ENCODE measurements around the gene CDK8. TPM values are rescaled to one million over a fixed set of nuclear protein-coding genes. Genes with fewer than 3 reads are reported as not detected.

Gene CDK8
- total and polyA plus RNA-seq, 9 of the 15 experiments (the other 6 are each of a cell fraction or from before 2014, with no cell fraction given): 11.3 to 33.7 (median 20.3) TPM

DNA sequence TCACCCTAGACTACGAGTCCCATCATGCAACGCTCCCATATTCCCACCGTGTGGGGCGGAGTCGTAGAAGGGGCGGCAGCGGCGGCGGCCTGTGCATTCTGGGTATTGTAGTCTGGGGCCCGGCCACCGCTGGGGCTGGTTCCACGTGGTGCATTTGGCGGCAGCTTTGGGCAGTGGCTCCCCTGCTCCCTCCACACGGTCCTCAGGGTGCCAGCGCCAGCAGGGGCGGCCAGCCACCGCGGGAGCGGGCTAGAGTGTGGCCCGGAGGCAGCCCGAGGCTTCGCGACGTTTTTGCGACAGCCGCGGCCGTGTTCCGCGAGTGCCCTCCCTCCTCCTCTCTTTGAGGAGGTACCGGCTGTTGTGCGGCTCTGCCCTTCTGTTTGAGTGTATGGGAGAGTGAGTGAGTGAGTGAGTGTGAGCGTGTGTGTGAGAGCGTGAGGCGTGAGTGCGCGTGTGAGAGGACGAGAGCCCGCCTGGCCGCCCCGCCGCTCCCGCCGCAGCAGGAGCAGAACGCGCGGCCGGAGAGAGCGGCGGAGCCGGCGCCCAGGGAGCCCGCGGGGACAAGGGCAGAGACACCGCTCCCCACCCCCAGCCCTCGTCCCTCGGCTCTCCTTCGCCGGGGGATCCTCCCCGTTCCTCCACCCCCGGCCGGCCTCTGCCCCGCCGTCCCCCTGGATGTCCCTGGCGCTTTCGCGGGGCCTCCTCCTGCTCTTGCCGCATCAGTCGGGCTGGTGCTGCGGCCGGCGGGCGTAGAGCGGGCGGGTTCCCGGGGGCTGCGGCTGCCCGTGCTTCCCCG lies at the start of gene CDK8 (continued):
- TF ChIP-seq SETDB1 (IDR thresholded peaks at IDR 0.05; ENCODE audit: low read length) (no peak), KDM4B (IDR thresholded peaks at IDR 0.05; ENCODE audit: borderline replicate concordance in 2 of 2, low read depth in 1 of 2) (0 out of 4 replicates have a peak, but pooled peaks of 1 of the 2 experiments have one; percentile 56), NFE2 (IDR thresholded peaks at IDR 0.05; ENCODE audit: low read depth) (no peak), NELFE (IDR thresholded peaks at IDR 0.05; ENCODE audit: insufficient read depth, insufficient read length) (no peak), FIP1L1 (IDR thresholded peaks at IDR 0.05; ENCODE audit: low read depth, low read length, poor library complexity, severe bottlenecking) (no peak), RNF2 (IDR thresholded peaks at IDR 0.05) (0 out of 2 replicates have a peak, but pooled peaks have one; percentile 25), ZNF707 (CRISPR knock-in tag; conservative IDR thresholded peaks at IDR 0.05) (no peak), ZFP36 (IDR thresholded peaks at IDR 0.05; ENCODE audit: low read depth, low read length, partially characterized antibody) (no peak), STAT5A (IDR thresholded peaks at IDR 0.05; ENCODE audit: borderline replicate concordance, low read length) (no peak), ELK1 (CRISPR knock-in tag; IDR thresholded peaks at IDR 0.05) (no peak), ZNF133 (CRISPR knock-in tag; IDR thresholded peaks at IDR 0.05) (no peak), MED1 (CRISPR knock-in tag; IDR thresholded peaks at IDR 0.05; ENCODE audit: borderline replicate concordance) (no peak), CXXC5 (CRISPR knock-in tag; IDR thresholded peaks at IDR 0.05) (peak; percentile 62), ZNF830 (CRISPR knock-in tag; IDR thresholded peaks at IDR 0.05) (no peak), ERF (CRISPR knock-in tag; IDR thresholded peaks at IDR 0.05) (no peak), SOX6 (IDR thresholded peaks at IDR 0.05) (no peak), ZNF324 (CRISPR knock-in tag; IDR thresholded peaks at IDR 0.05) (no peak), SPI1 (IDR thresholded peaks at IDR 0.05; ENCODE audit: borderline replicate concordance, low read depth, low read length) (no peak), FUS (optimal IDR thresholded peaks at IDR 0.05; ENCODE audit: low read depth, low read length) (no peak), NFE2L1 (tag; IDR thresholded peaks at IDR 0.05; ENCODE audit: borderline replicate concordance, low read depth) (no peak)
- TF ChIP-seq, protein P1, sequence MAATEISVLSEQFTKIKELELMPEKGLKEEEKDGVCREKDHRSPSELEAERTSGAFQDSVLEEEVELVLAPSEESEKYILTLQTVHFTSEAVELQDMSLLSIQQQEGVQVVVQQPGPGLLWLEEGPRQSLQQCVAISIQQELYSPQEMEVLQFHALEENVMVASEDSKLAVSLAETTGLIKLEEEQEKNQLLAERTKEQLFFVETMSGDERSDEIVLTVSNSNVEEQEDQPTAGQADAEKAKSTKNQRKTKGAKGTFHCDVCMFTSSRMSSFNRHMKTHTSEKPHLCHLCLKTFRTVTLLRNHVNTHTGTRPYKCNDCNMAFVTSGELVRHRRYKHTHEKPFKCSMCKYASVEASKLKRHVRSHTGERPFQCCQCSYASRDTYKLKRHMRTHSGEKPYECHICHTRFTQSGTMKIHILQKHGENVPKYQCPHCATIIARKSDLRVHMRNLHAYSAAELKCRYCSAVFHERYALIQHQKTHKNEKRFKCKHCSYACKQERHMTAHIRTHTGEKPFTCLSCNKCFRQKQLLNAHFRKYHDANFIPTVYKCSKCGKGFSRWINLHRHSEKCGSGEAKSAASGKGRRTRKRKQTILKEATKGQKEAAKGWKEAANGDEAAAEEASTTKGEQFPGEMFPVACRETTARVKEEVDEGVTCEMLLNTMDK (IDR thresholded peaks at IDR 0.05; ENCODE audit: borderline replicate concordance, insufficient read depth, low read depth, low read length, poor library complexity, severe bottlenecking): no peak
- TF ChIP-seq, protein P2, sequence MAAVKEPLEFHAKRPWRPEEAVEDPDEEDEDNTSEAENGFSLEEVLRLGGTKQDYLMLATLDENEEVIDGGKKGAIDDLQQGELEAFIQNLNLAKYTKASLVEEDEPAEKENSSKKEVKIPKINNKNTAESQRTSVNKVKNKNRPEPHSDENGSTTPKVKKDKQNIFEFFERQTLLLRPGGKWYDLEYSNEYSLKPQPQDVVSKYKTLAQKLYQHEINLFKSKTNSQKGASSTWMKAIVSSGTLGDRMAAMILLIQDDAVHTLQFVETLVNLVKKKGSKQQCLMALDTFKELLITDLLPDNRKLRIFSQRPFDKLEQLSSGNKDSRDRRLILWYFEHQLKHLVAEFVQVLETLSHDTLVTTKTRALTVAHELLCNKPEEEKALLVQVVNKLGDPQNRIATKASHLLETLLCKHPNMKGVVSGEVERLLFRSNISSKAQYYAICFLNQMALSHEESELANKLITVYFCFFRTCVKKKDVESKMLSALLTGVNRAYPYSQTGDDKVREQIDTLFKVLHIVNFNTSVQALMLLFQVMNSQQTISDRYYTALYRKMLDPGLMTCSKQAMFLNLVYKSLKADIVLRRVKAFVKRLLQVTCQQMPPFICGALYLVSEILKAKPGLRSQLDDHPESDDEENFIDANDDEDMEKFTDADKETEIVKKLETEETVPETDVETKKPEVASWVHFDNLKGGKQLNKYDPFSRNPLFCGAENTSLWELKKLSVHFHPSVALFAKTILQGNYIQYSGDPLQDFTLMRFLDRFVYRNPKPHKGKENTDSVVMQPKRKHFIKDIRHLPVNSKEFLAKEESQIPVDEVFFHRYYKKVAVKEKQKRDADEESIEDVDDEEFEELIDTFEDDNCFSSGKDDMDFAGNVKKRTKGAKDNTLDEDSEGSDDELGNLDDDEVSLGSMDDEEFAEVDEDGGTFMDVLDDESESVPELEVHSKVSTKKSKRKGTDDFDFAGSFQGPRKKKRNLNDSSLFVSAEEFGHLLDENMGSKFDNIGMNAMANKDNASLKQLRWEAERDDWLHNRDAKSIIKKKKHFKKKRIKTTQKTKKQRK (IDR thresholded peaks at IDR 0.05; ENCODE audit: borderline replicate concordance, low read depth, low read length): no peak

Data from K562 (cell line).